Smooth muscle cell (in vitro differentiated cells): ENCODE data around the gene TBC1D5. TPM values are rescaled to one million over a fixed set of nuclear protein-coding genes. Genes with fewer than 3 reads are reported as not detected.
"Not testable (repeated sequence)": the region's sequence is repeated elsewhere in the genome, so short reads cannot be mapped to it uniquely, and the experiment has no call there.

Source experiments
- DNase-seq: peaks from one replicate; lab custom pipeline; 2025; ENCODE audit not compliant: unreplicated experiment; lab: John Stamatoyannopoulos, UW
- H2AFZ ChIP-seq: fragments of 200-600 bp; sonication (generic); 2 replicates; pipeline ENCODE4 v1.6.0; 2016; ENCODE audit warnings: antibody characterized with exemption, low read depth, mild to moderate bottlenecking
- H3F3A ChIP-seq: fragments of 200-600 bp; sonication (generic); 2 replicates; pipeline ENCODE4 v1.6.0; 2017; ENCODE audit warnings: antibody characterized with exemption, low read depth
- H3K27ac ChIP-seq: fragments of 200-600 bp; sonication (generic); 2 replicates; pipeline ENCODE4 v1.5.1; 2016; ENCODE audit warnings: low read depth, mild to moderate bottlenecking
- H3K27me3 ChIP-seq: fragments of 200-600 bp; sonication (generic); 2 replicates; pipeline ENCODE4 v1.6.1; 2016; ENCODE audit warnings: low read depth, mild to moderate bottlenecking
- H3K36me3 ChIP-seq: fragments of 200-600 bp; sonication (generic); 2 replicates; pipeline ENCODE4 v1.5.1; 2016; ENCODE audit warnings: low read depth
- H3K4me1 ChIP-seq: fragments of 200-600 bp; sonication (generic); 2 replicates; pipeline ENCODE4 v1.5.1; 2016; ENCODE audit warnings: low read depth
- H3K4me2 ChIP-seq: fragments of 200-600 bp; sonication (generic); 2 replicates; pipeline ENCODE4 v1.6.0; 2016; ENCODE audit warnings: mild to moderate bottlenecking
- H3K4me3 ChIP-seq: fragments of 200-600 bp; sonication (generic); 2 replicates; pipeline ENCODE4 v1.5.1; 2016; ENCODE audit warnings: mild to moderate bottlenecking
- H3K79me2 ChIP-seq: fragments of 200-600 bp; sonication (generic); 2 replicates; pipeline ENCODE4 v1.6.0; 2016; ENCODE audit warnings: low read depth, mild to moderate bottlenecking
- H3K9ac ChIP-seq: fragments of 200-600 bp; sonication (generic); 2 replicates; pipeline ENCODE4 v1.6.0; 2016; ENCODE audit warnings: low read depth
- H3K9me3 ChIP-seq: fragments of 200-600 bp; sonication (generic); replicated peaks from 2 replicates; pipeline ENCODE4 v1.5.1; 2016; ENCODE audit warnings: low read depth
- H4K20me1 ChIP-seq: fragments of 200-600 bp; sonication (generic); 2 replicates; pipeline ENCODE4 v1.6.0; 2016; ENCODE audit warnings: low read depth
- WGBS: methylation state at CpG from one replicate; pipeline ENCODE4 v1.1.7; 2016; ENCODE audit warnings: low lambda C conversion rate; 5-methylcytosine and 5-hydroxymethylcytosine counted together
- polyA plus RNA-seq: library from polyadenylated mRNA; unstranded; fragments of >200 nt; fragmentation: Nextera tagmentation; extraction: Ambion mirVana; gene quantifications from 2 replicates; pipeline ENCODE4 v1.2.1, GENCODE V29; 2016
- total RNA-seq: library from RNA; depleted of rRNA; stranded (reverse); fragments of >200 nt; gene quantifications from 2 replicates; pipeline ENCODE4 v1.2.3, GENCODE V29; 2014
- TF ChIP-seq, protein P1 (sequence below): fragments of 200-600 bp; sonication (generic); IDR thresholded peaks from 2 replicates; pipeline ENCODE4 v1.5.1; 2017; ENCODE audit warnings: borderline replicate concordance, mild to moderate bottlenecking, antibody characterized with exemption; ENCODE audit not compliant: insufficient read depth, poor library complexity, severe bottlenecking

TBC1D5 gene
- total and polyA plus RNA-seq, 2 experiments from 2014 or later: 14.6 to 35.3 TPM

GRCh38 chr3:17352620-17353019, 389.8 kb downstream of the TBC1D5 start:
- WGBS: 89% methylated on average over 3 of the region's 3 CpGs
- Histone ChIP-seq H3K9me3 (no peaks in the 10 kb centered on the region), H4K20me1 (no peaks in the 10 kb centered on the region), H3K4me2 (no peak overlapping the region), H3F3A (no peaks in the 10 kb centered on the region), H3K27ac (no peak overlapping the region), H3K79me2 (no peaks in the 10 kb centered on the region), H3K9ac (no peak overlapping the region), H3K36me3 (no peaks in the 10 kb centered on the region), H3K4me1 (no peaks in the 10 kb centered on the region), H3K4me3 (no peak overlapping the region), H2AFZ (no peak overlapping the region), H3K27me3 (no peaks in the 10 kb centered on the region)
- DNase-seq: no peak
- TF ChIP-seq, protein P1, sequence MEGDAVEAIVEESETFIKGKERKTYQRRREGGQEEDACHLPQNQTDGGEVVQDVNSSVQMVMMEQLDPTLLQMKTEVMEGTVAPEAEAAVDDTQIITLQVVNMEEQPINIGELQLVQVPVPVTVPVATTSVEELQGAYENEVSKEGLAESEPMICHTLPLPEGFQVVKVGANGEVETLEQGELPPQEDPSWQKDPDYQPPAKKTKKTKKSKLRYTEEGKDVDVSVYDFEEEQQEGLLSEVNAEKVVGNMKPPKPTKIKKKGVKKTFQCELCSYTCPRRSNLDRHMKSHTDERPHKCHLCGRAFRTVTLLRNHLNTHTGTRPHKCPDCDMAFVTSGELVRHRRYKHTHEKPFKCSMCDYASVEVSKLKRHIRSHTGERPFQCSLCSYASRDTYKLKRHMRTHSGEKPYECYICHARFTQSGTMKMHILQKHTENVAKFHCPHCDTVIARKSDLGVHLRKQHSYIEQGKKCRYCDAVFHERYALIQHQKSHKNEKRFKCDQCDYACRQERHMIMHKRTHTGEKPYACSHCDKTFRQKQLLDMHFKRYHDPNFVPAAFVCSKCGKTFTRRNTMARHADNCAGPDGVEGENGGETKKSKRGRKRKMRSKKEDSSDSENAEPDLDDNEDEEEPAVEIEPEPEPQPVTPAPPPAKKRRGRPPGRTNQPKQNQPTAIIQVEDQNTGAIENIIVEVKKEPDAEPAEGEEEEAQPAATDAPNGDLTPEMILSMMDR: no peak

- not testable (repeated sequence) for DNase-seq, H3K4me3 ChIP-seq, H3K4me2 ChIP-seq
These were observed 391.2 kb downstream of the TBC1D5 start for GRCh38 chr3:17351193-17351592.

GRCh38 chr3:17349093-17349492, 393.3 kb downstream of the TBC1D5 start:
- TF ChIP-seq, protein P1: no peak
- WGBS: 79% methylated on average over 1 of the region's 1 CpG
- H3K4me1 ChIP-seq: no peaks in the 10 kb centered on the region
- no peak overlapping the region for H3K4me2 ChIP-seq
- no peaks in the 10 kb centered on the region for H3K79me2 ChIP-seq
- no peak overlapping the region for H3K9ac ChIP-seq
- no peaks in the 10 kb centered on the region for H3K9me3 ChIP-seq
- H3K27ac ChIP-seq: no peak overlapping the region
- H3K4me3 ChIP-seq: no peak overlapping the region
- no peaks in the 10 kb centered on the region for H3F3A ChIP-seq
- no peaks in the 10 kb centered on the region for H4K20me1 ChIP-seq
- DNase-seq: no peak
- no peaks in the 10 kb centered on the region for H3K36me3 ChIP-seq
- H2AFZ ChIP-seq: no peak overlapping the region
- no peaks in the 10 kb centered on the region for H3K27me3 ChIP-seq

More at GRCh38 chr3:17351193-17351592, 391.2 kb downstream of the TBC1D5 start:
- 98% methylated on average over 4 of the region's 4 CpGs for WGBS
- not testable (repeated sequence) for H3K79me2 ChIP-seq, H3K9me3 ChIP-seq, H3K27me3 ChIP-seq, H3K4me1 ChIP-seq, H3K27ac ChIP-seq, H2AFZ ChIP-seq, H4K20me1 ChIP-seq, H3K9ac ChIP-seq, H3F3A ChIP-seq, H3K36me3 ChIP-seq

DNA sequence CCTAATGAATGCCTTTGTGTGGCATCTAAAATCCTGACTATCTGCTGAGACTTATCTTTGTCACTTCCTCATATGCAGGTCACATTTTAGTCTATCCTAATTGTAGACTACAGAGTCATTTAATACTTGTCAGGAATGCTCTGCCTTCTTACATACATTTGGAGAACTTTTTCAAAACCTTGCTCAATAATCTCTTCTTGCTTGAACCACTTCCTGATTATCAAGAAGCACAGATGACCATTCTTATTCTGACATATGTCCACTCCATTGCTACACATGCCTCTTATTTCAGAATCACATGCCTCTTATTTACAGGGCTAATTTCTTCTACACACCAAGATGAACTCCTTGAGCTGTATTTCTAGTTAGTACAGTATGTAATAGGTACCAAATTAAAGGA, 400.3 kb downstream of the TBC1D5 start:
- H3K4me1 ChIP-seq: no peaks in the 10 kb centered on the region
- no peak overlapping the region for H3K4me3 ChIP-seq
- H3K36me3 ChIP-seq: no peaks in the 10 kb centered on the region
- H4K20me1 ChIP-seq: no peaks in the 10 kb centered on the region
- H3K27ac ChIP-seq: no peak overlapping the region
- no peak for DNase-seq
- no peaks in the 10 kb centered on the region for H3K27me3 ChIP-seq
- H3K9me3 ChIP-seq: no peaks in the 10 kb centered on the region
- H3K4me2 ChIP-seq: no peak overlapping the region
- no peaks in the 10 kb centered on the region for H3K79me2 ChIP-seq
- no peak overlapping the region for H2AFZ ChIP-seq
- TF ChIP-seq, protein P1: no peak
- H3K9ac ChIP-seq: no peak overlapping the region
- H3F3A ChIP-seq: no peaks in the 10 kb centered on the region
